Lower leg skin (tissue), 4 donors: ENCODE data around the gene CFAP410. TPM values are rescaled to one million over a fixed set of nuclear protein-coding genes. Genes with fewer than 3 reads are reported as not detected.

Experiments used
- DNase-seq, 2 donors: peaks; one replicate each; pipeline ENCODE4 v3.0.0-alpha.2; 2019; ENCODE audit warnings: low spot score in 2 of 2
- H3K4me3 ChIP-seq: fragments of 200-600 bp; sonication (generic); 2 replicates; pipeline ENCODE4 v1.5.1; 2017; ENCODE audit warnings: mild to moderate bottlenecking, low read depth; ENCODE audit not compliant: poor library complexity, severe bottlenecking
- POLR2A ChIP-seq, 2 donors: fragments of 450-650 bp; IDR thresholded peaks; one replicate each; pipeline ENCODE4 v1.6.1; 2016 to 2017; ENCODE audit warnings: antibody characterized with exemption in 2 of 2, mild to moderate bottlenecking in 1 of 2, moderate library complexity in 1 of 2
- WGBS, 2 donors: methylation state at CpG; one replicate each; pipeline ENCODE4 v1.1.5; 2018; 5-methylcytosine and 5-hydroxymethylcytosine counted together
- intact Hi-C: fragments of 100-400 bp; cut with DNase I; formaldehyde crosslinking; loops from one replicate; pipeline ENCODE4 v1.15.0; 2023; ENCODE audit warnings: low total_unique reads
- total RNA-seq, 4 donors: library from RNA; depleted of rRNA; stranded (reverse); fragments of >200 nt; gene quantifications; one replicate each; pipeline ENCODE4 v1.1.0, GENCODE V29; 2016
- TF ChIP-seq, protein P1 (sequence below), 3 donors: fragments of 450-650 bp; IDR thresholded peaks; one replicate each; pipeline ENCODE4 v1.5.1; 2016; ENCODE audit warnings: antibody characterized with exemption in 3 of 3, mild to moderate bottlenecking in 3 of 3, moderate library complexity in 2 of 3

The CFAP410 gene
- total RNA-seq, 4 donors from 2014 or later: 21.3 to 40.1 (median 25.2) TPM

DNA sequence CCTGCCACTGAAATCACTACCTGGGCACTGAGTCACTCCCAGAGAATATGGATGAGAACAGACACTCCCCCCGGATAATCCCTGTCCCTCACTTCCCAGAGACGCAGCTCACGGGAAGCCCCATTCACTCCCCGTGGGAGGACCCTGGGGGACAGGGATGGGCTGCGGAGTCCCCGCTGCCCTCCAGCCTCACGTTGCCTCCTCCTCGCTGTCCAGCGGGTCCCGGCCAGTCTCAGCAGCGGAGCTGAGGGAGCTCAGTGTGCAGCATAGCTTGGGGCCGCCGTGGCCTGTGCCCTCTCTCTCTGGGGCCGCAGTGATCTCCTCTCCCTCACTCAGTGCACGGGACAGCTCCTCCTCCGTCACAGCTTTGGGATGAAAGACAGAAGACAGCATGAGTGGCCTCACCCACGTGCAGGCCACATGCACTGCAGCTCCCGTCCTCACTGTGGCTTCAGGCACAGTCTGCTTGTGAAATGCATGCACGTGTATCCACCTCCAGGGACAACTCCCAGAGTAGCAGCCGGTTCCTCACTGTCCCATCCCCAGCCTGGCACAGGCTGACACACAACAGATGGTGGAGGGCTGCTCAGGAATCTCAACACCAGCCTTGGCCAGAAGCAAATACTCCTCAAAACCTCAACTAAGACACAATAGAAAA, 7.4 kb downstream of the CFAP410 start:
- intact Hi-C loops: no loop called here
- DNase-seq: no peak
- TF ChIP-seq, protein P1, sequence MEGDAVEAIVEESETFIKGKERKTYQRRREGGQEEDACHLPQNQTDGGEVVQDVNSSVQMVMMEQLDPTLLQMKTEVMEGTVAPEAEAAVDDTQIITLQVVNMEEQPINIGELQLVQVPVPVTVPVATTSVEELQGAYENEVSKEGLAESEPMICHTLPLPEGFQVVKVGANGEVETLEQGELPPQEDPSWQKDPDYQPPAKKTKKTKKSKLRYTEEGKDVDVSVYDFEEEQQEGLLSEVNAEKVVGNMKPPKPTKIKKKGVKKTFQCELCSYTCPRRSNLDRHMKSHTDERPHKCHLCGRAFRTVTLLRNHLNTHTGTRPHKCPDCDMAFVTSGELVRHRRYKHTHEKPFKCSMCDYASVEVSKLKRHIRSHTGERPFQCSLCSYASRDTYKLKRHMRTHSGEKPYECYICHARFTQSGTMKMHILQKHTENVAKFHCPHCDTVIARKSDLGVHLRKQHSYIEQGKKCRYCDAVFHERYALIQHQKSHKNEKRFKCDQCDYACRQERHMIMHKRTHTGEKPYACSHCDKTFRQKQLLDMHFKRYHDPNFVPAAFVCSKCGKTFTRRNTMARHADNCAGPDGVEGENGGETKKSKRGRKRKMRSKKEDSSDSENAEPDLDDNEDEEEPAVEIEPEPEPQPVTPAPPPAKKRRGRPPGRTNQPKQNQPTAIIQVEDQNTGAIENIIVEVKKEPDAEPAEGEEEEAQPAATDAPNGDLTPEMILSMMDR (IDR thresholded peaks at IDR 0.05): no peak
- TF ChIP-seq POLR2A (IDR thresholded peaks at IDR 0.05): no peak
- no peak overlapping the region for H3K4me3 ChIP-seq
- 69 to 75% methylated on average over 20 of the region's 20 CpGs for WGBS, 2 donors

DNA sequence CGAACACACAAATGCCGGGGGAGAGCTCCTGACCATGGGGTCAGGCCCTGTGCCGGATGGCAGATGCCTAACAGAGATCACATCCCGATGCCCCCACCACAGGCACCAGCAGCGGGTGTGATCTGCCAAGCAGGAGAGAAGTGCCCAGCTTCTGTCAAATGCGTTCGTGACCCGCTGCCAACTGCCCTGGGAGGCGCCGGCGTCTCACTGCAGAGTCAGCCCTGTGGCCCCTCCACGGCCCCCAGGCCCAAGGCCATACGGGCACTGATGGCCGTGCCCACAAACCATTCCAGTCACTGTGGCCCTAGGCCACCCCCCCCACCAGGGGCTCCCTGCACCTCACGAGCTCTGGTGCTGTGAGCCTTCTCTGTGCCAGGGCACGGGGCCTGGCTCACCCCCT, 8.0 kb downstream of the CFAP410 start:
- DNase-seq: no peak
- no peak overlapping the region for H3K4me3 ChIP-seq
- WGBS, 2 donors: 87 to 89% methylated on average over 15 of the region's 16 CpGs
- TF ChIP-seq, protein P1 (IDR thresholded peaks at IDR 0.05): no peak
- no peak for TF ChIP-seq POLR2A (IDR thresholded peaks at IDR 0.05)
- intact Hi-C loops: no loop called here

DNA sequence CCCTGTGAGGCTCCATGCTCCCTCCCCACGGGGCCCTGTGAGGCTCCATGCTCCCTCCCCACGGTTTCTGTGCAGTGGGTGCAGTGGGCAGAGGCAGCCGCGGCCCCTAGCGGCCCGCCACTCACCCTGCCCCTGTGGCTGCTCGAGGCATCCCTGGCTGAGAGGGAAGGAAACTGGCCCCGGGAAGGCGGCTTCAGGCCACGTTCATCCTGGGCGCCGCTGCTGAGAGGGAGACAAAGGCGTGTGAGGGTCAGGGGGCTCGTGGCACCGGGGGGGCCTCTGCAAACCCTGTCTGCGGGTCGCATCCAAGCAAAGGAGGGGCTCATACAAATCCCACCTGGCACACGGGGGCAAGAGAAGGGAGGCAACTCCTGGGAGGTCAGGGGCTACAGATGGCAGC, 8.5 kb downstream of the CFAP410 start:
- H3K4me3 ChIP-seq: no peak overlapping the region
- intact Hi-C loops: no loop called here
- 81 to 86% methylated on average over 9 to 16 of the region's 18 CpGs for WGBS, 2 donors
- TF ChIP-seq, protein P1 (IDR thresholded peaks at IDR 0.05): no peak
- DNase-seq: no peak

DNA sequence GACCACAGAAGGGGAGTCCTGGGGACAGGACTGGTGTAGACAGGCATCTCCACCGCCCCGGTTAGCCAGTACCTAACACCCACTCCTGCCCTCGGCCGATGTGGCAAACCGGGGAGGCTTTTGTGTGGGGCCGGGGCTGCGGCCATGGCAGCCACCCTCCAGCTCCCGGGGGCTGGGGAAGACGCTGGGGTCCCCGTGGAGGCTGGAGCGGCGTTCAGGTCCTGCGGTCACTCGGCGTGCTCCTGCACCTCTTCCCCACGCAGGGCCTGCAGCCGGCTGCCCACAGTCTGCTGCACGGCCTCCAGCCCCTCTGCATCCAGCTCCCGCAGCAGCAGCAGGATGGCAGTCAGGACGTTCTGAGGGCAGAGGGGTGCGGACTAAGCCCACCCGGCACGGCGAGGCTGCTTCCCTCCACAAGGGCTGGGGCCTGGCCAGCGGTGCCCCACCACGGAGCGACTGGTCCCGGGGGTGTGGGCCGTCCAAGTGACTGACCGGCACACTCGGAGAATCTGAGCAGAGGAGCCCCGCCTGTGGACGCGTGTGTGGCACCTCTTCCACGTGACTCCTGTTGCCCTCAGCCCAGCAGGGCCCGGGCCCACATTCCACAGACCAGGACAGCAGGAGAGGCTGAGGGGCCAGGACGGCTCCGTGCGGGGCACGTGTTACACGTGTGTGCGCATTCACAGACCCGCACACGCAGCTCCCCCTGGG, 9.1 kb downstream of the CFAP410 start:
- TF ChIP-seq POLR2A (IDR thresholded peaks at IDR 0.05): no peak
- TF ChIP-seq, protein P1 (IDR thresholded peaks at IDR 0.05): no peak
- WGBS, 2 donors: 88 to 89% methylated on average over 27 to 28 of the region's 44 CpGs
- DNase-seq: no peak
- intact Hi-C loops: no loop called here
- no peak overlapping the region for H3K4me3 ChIP-seq

DNA sequence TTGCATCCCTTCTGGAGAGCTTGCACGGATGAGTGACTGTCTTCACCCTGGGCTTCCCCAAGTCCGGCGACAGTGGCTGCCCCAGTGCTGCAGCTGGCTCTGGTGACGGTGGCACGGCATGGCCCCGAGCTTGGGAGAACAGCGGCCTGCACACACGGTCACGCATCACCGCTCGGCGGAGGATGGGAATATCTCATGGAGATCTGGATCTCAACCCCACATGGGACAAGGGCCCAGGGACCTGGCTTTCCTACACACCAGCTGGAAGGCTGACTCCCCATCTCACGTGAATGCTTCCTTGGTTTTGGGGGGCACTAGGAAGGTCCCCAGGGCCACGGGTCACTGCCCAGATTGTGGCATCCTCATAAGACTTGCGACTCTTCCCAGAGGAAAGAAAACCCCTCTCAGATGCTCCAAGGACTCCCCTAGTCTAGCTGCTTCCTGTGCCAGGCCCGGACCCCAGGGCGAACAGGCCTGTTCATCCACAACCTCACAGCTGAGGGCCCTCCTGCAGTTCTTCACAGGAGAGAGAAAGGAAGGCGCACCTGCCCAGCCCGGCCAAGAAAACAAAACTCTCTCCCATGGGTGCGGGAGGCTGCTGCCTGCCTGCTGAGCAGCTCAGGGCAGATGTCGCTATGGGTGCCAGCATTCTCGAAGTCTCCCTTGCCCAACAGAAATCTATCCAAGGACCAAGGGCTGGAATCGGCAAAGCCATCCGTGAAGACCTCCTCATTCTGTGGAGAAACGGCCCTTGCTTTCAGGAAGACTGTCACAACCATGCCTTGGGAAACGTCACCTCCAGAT, 9.9 kb downstream of the CFAP410 start:
- WGBS, 2 donors: 58 to 65% methylated on average over 26 of the region's 26 CpGs
- TF ChIP-seq, protein P1 (IDR thresholded peaks at IDR 0.05): no peak
- no peak for TF ChIP-seq POLR2A (IDR thresholded peaks at IDR 0.05)
- intact Hi-C loops: no loop called here
- no peak for DNase-seq
- H3K4me3 ChIP-seq: no peak overlapping the region
